MCF 10A (cell line): Measurements from ENCODE around the gene USP7. TPM values are rescaled to one million over a fixed set of nuclear protein-coding genes. Genes with fewer than 3 reads are reported as not detected.

ENCODE experiments used
- BruUV-seq: library from RNA; stranded (reverse); fragments of 400-500 nt; replicated peaks from 2 replicates; lab custom pipeline; 2021; lab: Mats Ljungman, UMichigan
- CTCF ChIA-PET: fragments of 300-600 bp; sonication (Branson Sonifier 250); formaldehyde crosslinking; extraction: SDS; loops from one replicate; lab custom pipeline; 2021; ENCODE audit warnings: antibody characterized with exemption, inconsistent platforms; lab: Yijun Ruan, JAX
- POLR2A ChIA-PET: fragments of 300-600, 350-650 bp; sonication (Branson Sonifier 250); formaldehyde crosslinking; extraction: SDS; loops from one replicate; lab custom pipeline; 2020; ENCODE audit warnings: antibody characterized with exemption, inconsistent platforms; lab: Yijun Ruan, JAX
- DNase-seq: peaks from one replicate; pipeline ENCODE4 v3.0.0-alpha.2; 2018; ENCODE audit not compliant: unreplicated experiment
- H3K27ac Mint-ChIP-seq: one replicate; pipeline ENCODE4 v1.8.0; 2022; ENCODE audit warnings: mild to moderate bottlenecking, low read depth, mixed read lengths; ENCODE audit not compliant: unreplicated experiment
- H3K27me3 Mint-ChIP-seq: one replicate; pipeline ENCODE4 v1.8.0; 2022; ENCODE audit warnings: mixed read lengths; ENCODE audit not compliant: insufficient read depth, unreplicated experiment
- H3K36me3 Mint-ChIP-seq: one replicate; pipeline ENCODE4 v1.8.0; 2022; ENCODE audit warnings: mild to moderate bottlenecking, moderate library complexity, mixed read lengths; ENCODE audit not compliant: insufficient read depth, unreplicated experiment
- H3K4me1 Mint-ChIP-seq: one replicate; pipeline ENCODE4 v1.8.0; 2022; ENCODE audit warnings: mixed read lengths; ENCODE audit not compliant: insufficient read depth, unreplicated experiment
- H3K4me3 Mint-ChIP-seq: one replicate; pipeline ENCODE4 v1.8.0; 2022; ENCODE audit warnings: mild to moderate bottlenecking, moderate library complexity, mixed read lengths; ENCODE audit not compliant: unreplicated experiment
- H3K9me3 Mint-ChIP-seq: one replicate; pipeline ENCODE4 v1.8.0; 2022; ENCODE audit warnings: mixed read lengths; ENCODE audit not compliant: unreplicated experiment
- CTCF ChIP-seq: fragments of 200-600 bp; IDR thresholded peaks from one replicate; pipeline ENCODE4 v1.8.0; 2022; ENCODE audit warnings: antibody characterized with exemption, mild to moderate bottlenecking; ENCODE audit not compliant: unreplicated experiment
- intact Hi-C: fragments of 100-400 bp; cut with micrococcal nuclease; formaldehyde crosslinking; loops from 2 replicates; pipeline ENCODE4 v1.14.1; 2022
- total RNA-seq: library from RNA; stranded (reverse); gene quantifications from 2 replicates; pipeline ENCODE4 v1.2.3, GENCODE V29; 2022

The USP7 gene
- total RNA-seq, 1 experiment from 2014 or later, result 108 TPM

- no peak overlapping the region for H3K4me3 Mint-ChIP-seq
- TF ChIP-seq CTCF, result no peak
Measured at GRCh38 chr16:8864480-8865110, 99.1 kb downstream of the USP7 start.

GRCh38 chr16:8863594-8864424, 99.9 kb downstream of the USP7 start:
- TF ChIP-seq CTCF, result no peak
- peaks cover 22% of the 10 kb centered on the region for H3K4me1 Mint-ChIP-seq
- no peaks in the 10 kb centered on the region for H3K27me3 Mint-ChIP-seq
- H3K9me3 Mint-ChIP-seq, result no peaks in the 10 kb centered on the region
- H3K27ac Mint-ChIP-seq, result no peak overlapping the region
- ChIA-PET CTCF (interaction anchor here (1.0 kb wide), 4 partner anchors 10 to 203 kb away, joined by 3 to 8 read pairs (median 4); no protein-coding TSS in a partner anchor), POLR2A (interaction anchor here (1.6 kb wide), 1 partner anchor 8 kb away, joined by 5 read pairs; no protein-coding TSS in a partner anchor)
- H3K36me3 Mint-ChIP-seq, result peaks cover 11% of the 10 kb centered on the region
- no peak overlapping the region for H3K4me3 Mint-ChIP-seq
- intact Hi-C loops, result no loop called here
- BruUV-seq, result no TSS peak
- no peak for DNase-seq

More at GRCh38 chr16:8864480-8865110, 99.1 kb downstream of the USP7 start:
- no peaks in the 10 kb centered on the region for H3K27me3 Mint-ChIP-seq
- no peaks in the 10 kb centered on the region for H3K9me3 Mint-ChIP-seq
- peaks cover 6% of the 10 kb centered on the region for H3K36me3 Mint-ChIP-seq
- intact Hi-C loops, result no loop called here
- ChIA-PET POLR2A (interaction anchor here (1.6 kb wide), 1 partner anchor 9 kb away, joined by 5 read pairs; no protein-coding TSS in a partner anchor), CTCF (interaction anchor here (0.7 to 1.0 kb wide), 4 partner anchors 9 to 204 kb away, joined by 3 to 8 read pairs (median 4); no protein-coding TSS in a partner anchor)
- H3K27ac Mint-ChIP-seq, result no peak overlapping the region
- BruUV-seq, result no TSS peak
- no peak for DNase-seq
- peaks cover 28% of the 10 kb centered on the region for H3K4me1 Mint-ChIP-seq

GRCh38 chr16:8862309-8863130, 101.2 kb downstream of the USP7 start:
- peaks cover 24% of the 10 kb centered on the region for H3K36me3 Mint-ChIP-seq
- ChIA-PET CTCF (interaction anchor here (1.0 to 1.3 kb wide), 3 partner anchors 16 to 240 kb away, joined by 3 read pairs; no protein-coding TSS in a partner anchor), POLR2A (interaction anchor here (0.6 to 0.7 kb wide), 3 partner anchors 14 to 1121 kb away, joined by 3 read pairs; partner anchors contain the start of gene TMEM186)
- no peak overlapping the region for H3K4me3 Mint-ChIP-seq
- intact Hi-C loops, result no loop called here
- peak overlapping the region; percentile 59 for H3K27ac Mint-ChIP-seq
- no peak for DNase-seq
- H3K4me1 Mint-ChIP-seq, result peaks cover 22% of the 10 kb centered on the region
- H3K27me3 Mint-ChIP-seq, result no peaks in the 10 kb centered on the region
- H3K9me3 Mint-ChIP-seq, result no peaks in the 10 kb centered on the region
- no peak for TF ChIP-seq CTCF
- no TSS peak for BruUV-seq
